ENCODE results near the gene ORC1.

GRCh38 chr1:52400131-52400530 is 4.1 kb downstream of the ORC1 start:
- TF ChIP-seq CTCF (IDR thresholded peaks at IDR 0.05; ENCODE audit: low read depth, low read length) (no peak), POLR2A (IDR thresholded peaks at IDR 0.05; ENCODE audit: extremely low read depth, insufficient read length) (no peak), MAX (IDR thresholded peaks at IDR 0.05; ENCODE audit: low read depth, low read length) (no peak), MYC (IDR thresholded peaks at IDR 0.05; ENCODE audit: low read depth, low read length) (no peak)

Data from NB4 (cell line).